ENCODE measurements around the gene NOSIP. TPM values are rescaled to one million over a fixed set of nuclear protein-coding genes. Genes with fewer than 3 reads are reported as not detected.

NOSIP gene
- total RNA-seq, 1 donor from 2014 or later: 49.9 TPM

DNA sequence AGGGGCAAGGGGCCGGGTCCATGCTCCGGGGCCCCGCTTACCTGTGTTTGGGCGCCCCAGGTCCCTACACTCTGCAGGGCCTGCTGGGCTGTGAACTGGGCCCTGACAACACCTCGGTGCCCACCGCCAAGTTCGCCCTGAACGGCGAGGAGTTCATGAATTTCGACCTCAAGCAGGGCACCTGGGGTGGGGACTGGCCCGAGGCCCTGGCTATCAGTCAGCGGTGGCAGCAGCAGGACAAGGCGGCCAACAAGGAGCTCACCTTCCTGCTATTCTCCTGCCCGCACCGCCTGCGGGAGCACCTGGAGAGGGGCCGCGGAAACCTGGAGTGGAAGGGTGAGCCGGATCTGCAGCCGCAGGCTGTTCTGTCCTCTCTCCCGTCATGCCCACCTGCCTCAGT is 66.2 kb downstream of the NOSIP start:
- H3K27ac Mint-ChIP-seq: no peak overlapping the region
- no peaks in the 10 kb centered on the region for H3K27me3 Mint-ChIP-seq
- TF ChIP-seq, protein P1, sequence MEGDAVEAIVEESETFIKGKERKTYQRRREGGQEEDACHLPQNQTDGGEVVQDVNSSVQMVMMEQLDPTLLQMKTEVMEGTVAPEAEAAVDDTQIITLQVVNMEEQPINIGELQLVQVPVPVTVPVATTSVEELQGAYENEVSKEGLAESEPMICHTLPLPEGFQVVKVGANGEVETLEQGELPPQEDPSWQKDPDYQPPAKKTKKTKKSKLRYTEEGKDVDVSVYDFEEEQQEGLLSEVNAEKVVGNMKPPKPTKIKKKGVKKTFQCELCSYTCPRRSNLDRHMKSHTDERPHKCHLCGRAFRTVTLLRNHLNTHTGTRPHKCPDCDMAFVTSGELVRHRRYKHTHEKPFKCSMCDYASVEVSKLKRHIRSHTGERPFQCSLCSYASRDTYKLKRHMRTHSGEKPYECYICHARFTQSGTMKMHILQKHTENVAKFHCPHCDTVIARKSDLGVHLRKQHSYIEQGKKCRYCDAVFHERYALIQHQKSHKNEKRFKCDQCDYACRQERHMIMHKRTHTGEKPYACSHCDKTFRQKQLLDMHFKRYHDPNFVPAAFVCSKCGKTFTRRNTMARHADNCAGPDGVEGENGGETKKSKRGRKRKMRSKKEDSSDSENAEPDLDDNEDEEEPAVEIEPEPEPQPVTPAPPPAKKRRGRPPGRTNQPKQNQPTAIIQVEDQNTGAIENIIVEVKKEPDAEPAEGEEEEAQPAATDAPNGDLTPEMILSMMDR (IDR thresholded peaks at IDR 0.05): no peak
- no peaks in the 10 kb centered on the region for H3K9me3 Mint-ChIP-seq
- CTCF ChIA-PET: interaction anchor here (1.2 to 1.8 kb wide), 2 partner anchors 33 to 167 kb away, joined by 5 to 7 read pairs; no protein-coding TSS in a partner anchor
- POLR2A ChIA-PET: interaction anchor here (1.4 to 1.9 kb wide), 4 partner anchors 16 to 32 kb away, joined by 3 to 6 read pairs (median 4); no protein-coding TSS in a partner anchor
- H3K4me3 Mint-ChIP-seq: peak overlapping the region; percentile 82
- intact Hi-C loops (cut with micrococcal nuclease): no loop called here
- peaks cover 6% of the 10 kb centered on the region for H3K36me3 Mint-ChIP-seq (ENCODE audit: low read depth)
- no peak for DNase-seq
- ATAC-seq (ENCODE audit: low read depth): no peak
- peaks cover 35% of the 10 kb centered on the region for H3K4me1 Mint-ChIP-seq

DNA sequence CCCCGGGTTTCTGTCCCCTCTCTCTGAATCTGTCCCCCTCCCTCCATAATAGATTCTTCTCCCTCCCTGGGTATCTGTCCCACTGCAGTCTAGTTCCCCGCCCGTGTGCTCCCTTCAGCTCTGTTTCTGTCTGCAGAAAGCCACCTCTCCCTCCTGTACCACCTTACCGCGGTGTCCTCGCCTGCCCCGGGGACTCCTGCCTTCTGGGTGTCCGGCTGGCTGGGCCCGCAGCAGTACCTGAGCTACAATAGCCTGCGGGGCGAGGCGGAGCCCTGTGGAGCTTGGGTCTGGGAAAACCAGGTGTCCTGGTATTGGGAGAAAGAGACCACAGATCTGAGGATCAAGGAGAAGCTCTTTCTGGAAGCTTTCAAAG is 66.6 kb downstream of the NOSIP start:
- intact Hi-C loops (cut with micrococcal nuclease): loop anchor here (2.0 kb wide), 2 partner anchors 13 to 21 kb away; no protein-coding TSS in a partner anchor
- CTCF ChIA-PET: interaction anchor here (1.2 to 1.8 kb wide), 2 partner anchors 33 to 167 kb away, joined by 5 to 7 read pairs; no protein-coding TSS in a partner anchor
- peaks cover 6% of the 10 kb centered on the region for H3K36me3 Mint-ChIP-seq (ENCODE audit: low read depth)
- H3K4me3 Mint-ChIP-seq: peak overlapping the region; percentile 82
- no peaks in the 10 kb centered on the region for H3K9me3 Mint-ChIP-seq
- peak overlapping the region; percentile 81 for H3K27ac Mint-ChIP-seq
- no peaks in the 10 kb centered on the region for H3K27me3 Mint-ChIP-seq
- POLR2A ChIA-PET: interaction anchor here (0.5 to 1.9 kb wide), 8 partner anchors 18 to 126 kb away, joined by 3 to 6 read pairs (median 4); partner anchors contain the start of genes NOSIP, PIH1D1 and RRAS
- peaks cover 35% of the 10 kb centered on the region for H3K4me1 Mint-ChIP-seq
- TF ChIP-seq, protein P1 (IDR thresholded peaks at IDR 0.05): no peak
- DNase-seq (no peak), ATAC-seq (ENCODE audit: low read depth) (no peak)

DNA sequence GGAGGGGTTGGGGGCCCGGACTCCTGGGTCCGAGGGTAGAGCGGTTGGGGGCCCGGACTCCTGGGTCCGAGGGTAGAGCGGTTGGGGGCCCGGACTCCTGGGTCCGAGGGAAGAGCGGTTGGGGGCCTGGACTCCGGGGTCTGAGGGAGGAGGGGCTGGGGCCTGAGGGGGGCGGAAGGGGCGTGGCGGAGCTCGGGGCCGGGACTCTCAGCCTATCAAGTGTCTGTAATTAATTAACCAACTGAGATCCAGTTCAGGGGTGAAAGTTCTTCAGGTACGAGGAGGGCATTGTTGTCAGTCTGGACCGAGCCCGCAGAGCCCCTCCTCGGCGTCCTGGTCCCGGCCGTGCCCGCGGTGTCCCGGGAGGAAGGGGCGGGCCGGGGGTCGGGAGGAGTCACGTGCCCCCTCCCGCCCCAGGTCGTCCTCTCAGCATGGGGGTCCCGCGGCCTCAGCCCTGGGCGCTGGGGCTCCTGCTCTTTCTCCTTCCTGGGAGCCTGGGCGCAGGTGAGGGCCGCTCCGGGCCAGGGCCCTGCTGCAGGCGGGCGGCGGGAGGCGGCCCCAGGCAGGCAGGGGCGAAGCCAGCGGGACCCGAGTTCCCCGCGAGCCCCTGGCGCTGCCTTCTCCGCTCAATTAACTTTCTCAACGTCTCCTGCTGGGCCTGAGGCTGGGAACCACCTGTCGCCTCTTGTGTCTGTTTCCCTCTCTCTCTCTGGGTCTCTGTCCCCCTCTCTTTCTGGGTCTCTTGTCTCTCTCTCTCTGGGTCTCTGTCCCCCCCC is 67.2 kb downstream of the NOSIP start:
- Mint-ChIP-seq H3K9me3 (no peaks in the 10 kb centered on the region), H3K27ac (peak overlapping the region; percentile 85), H3K4me1 (peaks cover 36% of the 10 kb centered on the region), H3K36me3 (ENCODE audit: low read depth) (peaks cover 6% of the 10 kb centered on the region), H3K4me3 (peak overlapping the region; percentile 85), H3K27me3 (no peaks in the 10 kb centered on the region)
- POLR2A ChIA-PET: interaction anchor here (0.5 to 1.9 kb wide), 20 partner anchors 9 to 872 kb away, joined by 3 to 8 read pairs (median 4); partner anchors contain the start of genes NOSIP, PIH1D1, RCN3 and RRAS
- CTCF ChIA-PET: interaction anchor here (1.2 to 1.8 kb wide), 2 partner anchors 34 to 168 kb away, joined by 5 to 7 read pairs; no protein-coding TSS in a partner anchor
- intact Hi-C loops (cut with micrococcal nuclease): loop anchor here (2.0 kb wide), 2 partner anchors 14 to 22 kb away; no protein-coding TSS in a partner anchor
- DNase-seq (peak; percentile 53), ATAC-seq (ENCODE audit: low read depth) (peak; percentile 81)
- TF ChIP-seq, protein P1 (IDR thresholded peaks at IDR 0.05): no peak

DNA sequence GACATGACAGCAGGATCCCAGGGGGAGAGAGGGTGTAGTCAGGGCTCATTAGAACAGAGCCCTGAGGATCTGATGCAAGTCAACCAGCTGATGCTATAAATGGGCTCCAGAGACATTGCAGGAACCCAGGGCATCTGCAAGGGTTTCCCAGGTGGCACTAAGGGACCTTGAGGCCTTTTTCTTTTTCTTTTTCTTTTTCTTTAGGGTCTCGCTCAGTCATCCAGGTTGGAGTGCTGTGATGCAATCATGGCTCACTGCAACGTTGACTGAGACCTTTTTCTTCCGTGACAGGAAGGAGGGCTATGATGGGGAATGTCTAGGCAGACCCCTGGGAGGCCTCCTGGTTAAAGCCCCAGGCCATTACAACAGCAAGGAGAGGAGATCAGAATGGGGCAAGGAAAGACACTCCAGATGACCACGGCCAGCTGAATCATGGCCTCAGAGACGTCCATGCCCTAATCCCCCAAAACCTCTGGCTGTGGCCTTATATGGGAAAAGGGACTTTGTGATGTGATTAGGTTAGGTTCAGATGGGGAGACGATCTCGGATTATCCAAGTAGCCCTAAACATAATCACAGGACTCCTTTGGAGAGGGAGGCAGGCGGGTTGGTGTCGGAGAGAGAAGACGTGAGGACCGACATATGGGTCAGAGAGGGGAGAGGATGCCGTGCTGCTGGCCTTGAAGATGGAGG is 72.4 kb downstream of the NOSIP start:
- Mint-ChIP-seq H3K36me3 (ENCODE audit: low read depth) (no peaks in the 10 kb centered on the region), H3K27me3 (no peaks in the 10 kb centered on the region), H3K9me3 (no peaks in the 10 kb centered on the region), H3K27ac (peak overlapping the region; percentile 18), H3K4me1 (peaks cover 26% of the 10 kb centered on the region), H3K4me3 (no peak overlapping the region)
- TF ChIP-seq, protein P1 (IDR thresholded peaks at IDR 0.05): no peak
- ChIA-PET POLR2A (interaction anchor here (0.6 to 1.5 kb wide), 5 partner anchors 11 to 170 kb away, joined by 3 to 5 read pairs (median 3); partner anchors contain the start of gene RPS11), CTCF (interaction anchor here (2.1 to 3.3 kb wide), 3 partner anchors 39 to 62 kb away, joined by 14 to 20 read pairs (median 17); no protein-coding TSS in a partner anchor)
- DNase-seq (no peak), ATAC-seq (ENCODE audit: low read depth) (no peak)
- intact Hi-C loops (cut with micrococcal nuclease): no loop called here
